ENCODE data around the gene HADH.

GRCh38 chr4:107997794-107998193, 8.1 kb downstream of the HADH start:
- TF ChIP-seq CTCF (conservative IDR thresholded peaks at IDR 0.05; ENCODE audit: low read length) (no peak), EZH2phosphoT487 (IDR thresholded peaks at IDR 0.05; ENCODE audit: borderline replicate concordance, low read depth, low read length) (no peak)
